ENCODE measurements around the gene SERINC1.

DNA sequence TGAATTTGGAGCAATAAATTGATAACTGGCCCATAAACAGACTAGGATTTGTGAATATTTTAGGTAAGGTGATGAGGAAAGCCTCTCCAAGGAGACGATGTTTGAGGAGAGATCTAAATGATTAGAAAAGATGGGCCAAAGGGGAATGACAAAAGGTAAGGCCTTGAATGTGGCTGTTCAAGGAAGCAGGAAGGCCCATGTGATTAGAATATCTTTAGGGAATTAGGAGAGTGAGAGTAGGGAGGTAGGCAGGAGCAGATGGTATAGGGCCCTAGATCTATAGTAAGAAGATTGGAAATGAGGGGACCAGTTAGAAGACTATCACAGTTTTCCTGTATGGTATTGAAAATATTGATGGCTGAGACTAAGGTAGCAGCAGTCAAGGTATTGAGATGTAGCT lies 65.4 kb downstream of the SERINC1 start:
- TF ChIP-seq POLR2A (IDR thresholded peaks at IDR 0.05) = no peak
- TF ChIP-seq, protein P1, sequence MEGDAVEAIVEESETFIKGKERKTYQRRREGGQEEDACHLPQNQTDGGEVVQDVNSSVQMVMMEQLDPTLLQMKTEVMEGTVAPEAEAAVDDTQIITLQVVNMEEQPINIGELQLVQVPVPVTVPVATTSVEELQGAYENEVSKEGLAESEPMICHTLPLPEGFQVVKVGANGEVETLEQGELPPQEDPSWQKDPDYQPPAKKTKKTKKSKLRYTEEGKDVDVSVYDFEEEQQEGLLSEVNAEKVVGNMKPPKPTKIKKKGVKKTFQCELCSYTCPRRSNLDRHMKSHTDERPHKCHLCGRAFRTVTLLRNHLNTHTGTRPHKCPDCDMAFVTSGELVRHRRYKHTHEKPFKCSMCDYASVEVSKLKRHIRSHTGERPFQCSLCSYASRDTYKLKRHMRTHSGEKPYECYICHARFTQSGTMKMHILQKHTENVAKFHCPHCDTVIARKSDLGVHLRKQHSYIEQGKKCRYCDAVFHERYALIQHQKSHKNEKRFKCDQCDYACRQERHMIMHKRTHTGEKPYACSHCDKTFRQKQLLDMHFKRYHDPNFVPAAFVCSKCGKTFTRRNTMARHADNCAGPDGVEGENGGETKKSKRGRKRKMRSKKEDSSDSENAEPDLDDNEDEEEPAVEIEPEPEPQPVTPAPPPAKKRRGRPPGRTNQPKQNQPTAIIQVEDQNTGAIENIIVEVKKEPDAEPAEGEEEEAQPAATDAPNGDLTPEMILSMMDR (IDR thresholded peaks at IDR 0.05) = no peak
